ENCODE data around the gene MRPL27. TPM values are rescaled to one million over a fixed set of nuclear protein-coding genes. Genes with fewer than 3 reads are reported as not detected.

Gene MRPL27
- total RNA-seq, 1 experiment from 2014 or later, result 62.3 TPM

DNA sequence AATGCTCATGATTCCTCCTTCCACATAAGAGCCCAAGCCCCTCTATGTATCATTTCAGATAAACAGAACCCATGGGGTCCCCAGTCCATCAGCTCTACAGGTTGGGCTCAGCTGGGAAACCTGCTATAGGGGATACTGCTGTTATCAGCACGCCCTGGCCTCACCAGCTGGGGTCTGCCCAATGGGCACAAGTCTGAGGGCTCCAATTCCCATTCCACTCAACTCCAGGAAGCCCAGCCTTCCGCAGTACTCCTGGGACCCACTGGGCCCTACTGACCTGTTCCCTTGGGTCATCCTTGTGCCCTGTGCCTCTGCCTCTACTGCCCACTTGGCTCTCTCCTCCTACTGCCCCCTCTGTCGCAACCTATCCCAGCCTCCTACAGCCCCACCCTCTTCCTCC is 43.3 kb downstream of the MRPL27 start:
- in situ Hi-C loops (cut with HindIII; ENCODE audit: low pct_unique_long_range_greater_than_20kb, low sequenced_read_pairs), result no loop called here

DNA sequence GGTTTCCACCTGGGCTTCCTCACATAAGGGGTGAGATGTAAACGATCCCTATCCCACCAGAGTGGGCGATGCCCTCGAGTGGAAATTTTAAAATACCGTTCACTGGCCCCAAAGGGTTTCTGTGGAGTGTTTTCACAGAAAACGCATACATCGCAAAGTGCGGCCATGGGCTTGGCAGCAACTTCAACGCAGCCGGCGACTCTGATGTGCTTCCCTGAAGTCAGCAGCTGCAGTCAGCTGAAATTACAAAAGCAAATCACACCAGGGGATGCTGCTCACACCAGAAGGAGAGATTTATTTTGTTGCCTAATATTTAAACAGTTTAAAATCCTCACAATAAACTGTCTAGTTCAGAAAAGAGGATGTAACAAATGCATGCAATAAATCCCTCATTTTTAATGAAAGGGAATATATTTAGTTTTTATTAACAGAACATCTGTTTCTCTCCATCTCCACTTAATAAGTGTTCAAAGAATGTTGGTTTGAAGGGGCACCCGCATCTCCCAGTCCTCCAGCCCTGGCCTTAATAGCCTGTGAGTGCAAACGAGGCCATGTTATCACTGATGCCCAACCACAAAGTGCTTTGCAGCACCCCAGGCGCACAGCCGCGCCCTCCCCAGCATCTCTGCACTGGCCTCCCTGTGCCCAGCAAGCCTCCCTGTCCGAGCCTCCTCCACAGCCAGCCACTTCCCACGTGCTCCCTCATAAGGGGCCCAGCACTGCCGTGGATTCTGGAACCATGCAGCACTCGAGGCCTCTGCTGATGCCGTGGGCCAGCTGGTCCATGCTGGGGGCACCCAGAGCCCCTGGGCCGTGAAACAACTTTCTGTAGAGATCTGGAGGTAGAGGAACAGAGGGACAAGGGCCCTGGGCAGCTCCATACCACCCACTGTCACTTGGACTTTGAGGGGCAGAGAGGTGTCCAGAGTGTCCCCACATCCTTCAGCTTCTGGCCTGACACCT is 44.3 kb downstream of the MRPL27 start:
- DNase-seq (ENCODE audit: low read depth), result no peak
- in situ Hi-C loops (cut with HindIII; ENCODE audit: low pct_unique_long_range_greater_than_20kb, low sequenced_read_pairs), result no loop called here

More for the DNA sequence above, 43.3 kb downstream of the MRPL27 start:
- no peak for DNase-seq (ENCODE audit: low read depth)

- DNase-seq (ENCODE audit: low read depth), result no peak
- in situ Hi-C loops (cut with HindIII; ENCODE audit: low pct_unique_long_range_greater_than_20kb, low sequenced_read_pairs), result no loop called here
Observed at GRCh38 chr17:50326831-50327364, 46.1 kb downstream of the MRPL27 start.

GRCh38 chr17:50325906-50326305 is 47.1 kb downstream of the MRPL27 start:
- in situ Hi-C loops (cut with HindIII; ENCODE audit: low pct_unique_long_range_greater_than_20kb, low sequenced_read_pairs), result no loop called here

DNA sequence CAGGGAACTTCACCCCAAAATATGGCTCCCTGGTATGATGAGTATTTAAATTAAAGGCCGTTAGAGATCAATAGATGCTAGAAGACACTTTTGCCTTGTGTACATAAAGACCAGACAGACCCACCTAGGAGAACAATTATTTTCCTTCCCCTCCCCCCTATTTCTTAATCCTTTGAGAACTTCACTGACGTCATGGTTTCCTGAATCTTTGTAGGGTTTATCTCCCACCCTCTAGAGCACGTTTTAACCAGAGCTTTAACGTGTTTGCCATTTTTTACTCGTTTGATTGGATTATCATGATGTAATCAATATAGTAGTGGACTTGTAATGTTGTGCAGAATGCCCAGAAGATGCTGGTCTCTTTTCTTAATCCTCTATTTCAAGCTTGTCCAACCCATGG is 49.9 kb downstream of the MRPL27 start:
- DNase-seq (ENCODE audit: low read depth), result no peak
- in situ Hi-C loops (cut with HindIII; ENCODE audit: low pct_unique_long_range_greater_than_20kb, low sequenced_read_pairs), result no loop called here

More at GRCh38 chr17:50325906-50326305, 47.1 kb downstream of the MRPL27 start:
- no peak for DNase-seq (ENCODE audit: low read depth)

DNA sequence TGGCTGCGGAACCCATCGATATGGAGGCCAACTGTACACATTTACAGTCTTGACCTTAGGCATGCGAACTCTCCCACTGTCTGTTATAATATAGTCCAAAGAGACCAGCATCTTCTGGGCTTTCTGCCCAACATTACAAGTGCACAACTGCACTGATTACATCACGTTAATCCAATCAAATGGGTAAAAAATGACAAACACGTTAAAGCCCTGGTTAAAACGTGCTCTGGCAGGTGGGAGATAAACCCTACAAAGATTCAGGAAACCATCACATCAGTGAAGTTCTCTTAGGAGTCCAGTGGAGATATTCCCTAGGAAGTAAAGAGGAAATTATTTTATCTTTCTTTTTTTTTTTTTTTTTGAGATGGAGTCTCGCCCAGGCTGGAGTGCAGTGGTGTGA is 50.7 kb downstream of the MRPL27 start:
- DNase-seq (ENCODE audit: low read depth), result no peak
- in situ Hi-C loops (cut with HindIII; ENCODE audit: low pct_unique_long_range_greater_than_20kb, low sequenced_read_pairs), result no loop called here

DNA sequence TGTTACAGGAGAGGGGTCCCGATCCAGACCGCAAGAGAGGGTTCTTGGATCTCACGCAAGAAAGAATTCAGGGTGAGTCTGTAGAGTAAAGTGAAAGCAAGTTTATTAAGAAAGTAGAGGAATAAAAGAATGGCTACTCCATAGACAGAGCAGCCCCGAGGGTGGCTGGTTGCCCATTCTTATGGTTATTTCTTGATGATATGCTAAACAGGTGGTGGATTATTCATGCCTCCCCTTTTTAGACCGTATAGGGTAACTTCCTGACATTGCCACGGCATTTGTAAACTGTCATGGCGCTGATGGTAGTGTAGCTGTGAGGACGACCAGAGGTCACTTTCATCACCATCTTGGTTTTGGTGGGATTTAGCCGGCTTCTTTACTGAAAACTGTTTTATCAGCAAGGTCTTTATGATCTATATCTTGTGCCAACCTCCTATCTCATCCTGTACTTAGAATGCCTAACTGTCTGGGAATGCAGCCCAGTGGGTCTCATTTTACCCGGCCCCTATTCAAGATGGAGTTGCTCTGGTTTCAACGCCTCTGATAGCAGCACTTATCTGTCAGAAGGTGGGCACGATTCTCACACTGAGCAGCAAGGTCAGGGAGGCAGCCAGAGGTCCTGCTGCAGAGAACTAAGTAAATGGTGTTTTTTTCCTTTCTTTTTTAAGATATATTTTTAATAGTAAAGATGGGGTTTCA is 53.5 kb downstream of the MRPL27 start:
- no peak for DNase-seq (ENCODE audit: low read depth)
- in situ Hi-C loops (cut with HindIII; ENCODE audit: low pct_unique_long_range_greater_than_20kb, low sequenced_read_pairs), result no loop called here

GRCh38 chr17:50318501-50319285 is 54.3 kb downstream of the MRPL27 start:
- DNase-seq (ENCODE audit: low read depth), result no peak
- in situ Hi-C loops (cut with HindIII; ENCODE audit: low pct_unique_long_range_greater_than_20kb, low sequenced_read_pairs), result no loop called here

Other genes starting within 250 kb of the MRPL27 start
- 0.07 and 0.26 TPM in 2 replicates for gene SAMD14, start 243.0 kb downstream of the MRPL27 start, total RNA-seq (2014; rRNA removed; shearing (Covaris generic); ENCODE audit: low replicate concordance)
- gene PPP1R9B, start 222.5 kb downstream of the MRPL27 start, total RNA-seq (2014; rRNA removed; shearing (Covaris generic); ENCODE audit: low replicate concordance), result 31.5 and 34.7 TPM in 2 replicates
- gene SGCA, start 207.2 kb downstream of the MRPL27 start, total RNA-seq (2014; rRNA removed; shearing (Covaris generic); ENCODE audit: low replicate concordance), result not detected in 2 replicates
- gene COL1A1, start 171.6 kb downstream of the MRPL27 start, total RNA-seq (2014; rRNA removed; shearing (Covaris generic); ENCODE audit: low replicate concordance), result 4.6 and 25.0 TPM in 2 replicates
- gene TMEM92, start 98.7 kb downstream of the MRPL27 start, total RNA-seq (2014; rRNA removed; shearing (Covaris generic); ENCODE audit: low replicate concordance), result 0.44 and 1.9 TPM in 2 replicates
- 39.4 and 53.5 TPM in 2 replicates for gene XYLT2, start 27.1 kb downstream of the MRPL27 start, total RNA-seq (2014; rRNA removed; shearing (Covaris generic); ENCODE audit: low replicate concordance)
- 16.9 and 19.0 TPM in 2 replicates for gene EME1, start within 50 bp of the MRPL27 start, total RNA-seq (2014; rRNA removed; shearing (Covaris generic); ENCODE audit: low replicate concordance)
- 250 and 251 TPM in 2 replicates for gene LRRC59, start 24.3 kb upstream of the MRPL27 start, total RNA-seq (2014; rRNA removed; shearing (Covaris generic); ENCODE audit: low replicate concordance)
- gene ACSF2, start 53.0 kb upstream of the MRPL27 start, total RNA-seq (2014; rRNA removed; shearing (Covaris generic); ENCODE audit: low replicate concordance), result 33.1 and 62.2 TPM in 2 replicates
- gene CHAD, start 95.7 kb upstream of the MRPL27 start, total RNA-seq (2014; rRNA removed; shearing (Covaris generic); ENCODE audit: low replicate concordance), result not detected in 2 replicates
- 31.4 and 41.4 TPM in 2 replicates for gene RSAD1, start 105.7 kb upstream of the MRPL27 start, total RNA-seq (2014; rRNA removed; shearing (Covaris generic); ENCODE audit: low replicate concordance)
- gene MYCBPAP, start 135.3 kb upstream of the MRPL27 start, total RNA-seq (2014; rRNA removed; shearing (Covaris generic); ENCODE audit: low replicate concordance), result 1.1 and 9.3 TPM in 2 replicates
- 0.07 and 0.32 TPM in 2 replicates for gene EPN3, start 159.6 kb upstream of the MRPL27 start, total RNA-seq (2014; rRNA removed; shearing (Covaris generic); ENCODE audit: low replicate concordance)
- 138 and 140 TPM in 2 replicates for gene SPATA20, start 174.0 kb upstream of the MRPL27 start, total RNA-seq (2014; rRNA removed; shearing (Covaris generic); ENCODE audit: low replicate concordance)
- gene CACNA1G, start 187.5 kb upstream of the MRPL27 start, total RNA-seq (2014; rRNA removed; shearing (Covaris generic); ENCODE audit: low replicate concordance), result 0.35 and 3.3 TPM in 2 replicates